Ishikawa (cell line): ENCODE data around the gene BTBD9.

ENCODE experiments used
- CEBPB ChIP-seq: IDR thresholded peaks from 2 replicates; pipeline ENCODE4 v1.6.1; 2012
- CREB1 ChIP-seq: IDR thresholded peaks from 2 replicates; pipeline ENCODE4 v1.6.1; 2012; ENCODE audit warnings: low read depth
- EGR1 ChIP-seq: IDR thresholded peaks from 2 replicates; pipeline ENCODE4 v1.6.1; 2012
- EP300 ChIP-seq: IDR thresholded peaks from 2 replicates; pipeline ENCODE4 v1.6.1; 2012; ENCODE audit warnings: borderline replicate concordance
- FOXM1 ChIP-seq: IDR thresholded peaks from 2 replicates; pipeline ENCODE4 v1.6.1; 2012; ENCODE audit warnings: low read depth, borderline replicate concordance
- MAX ChIP-seq: IDR thresholded peaks from 2 replicates; pipeline ENCODE4 v1.6.1; 2012
- NFIC ChIP-seq: IDR thresholded peaks from 2 replicates; pipeline ENCODE4 v1.6.1; 2012
- RAD21 ChIP-seq: IDR thresholded peaks from 2 replicates; pipeline ENCODE4 v1.6.1; 2012; ENCODE audit warnings: low read depth
- REST ChIP-seq: IDR thresholded peaks from 2 replicates; pipeline ENCODE4 v1.6.1; 2012; ENCODE audit warnings: low read depth, mild to moderate bottlenecking
- TAF1 ChIP-seq: IDR thresholded peaks from 2 replicates; pipeline ENCODE4 v1.6.1; 2012; ENCODE audit warnings: low read depth, mild to moderate bottlenecking
- TCF12 ChIP-seq: IDR thresholded peaks from 2 replicates; pipeline ENCODE4 v1.6.1; 2012; ENCODE audit warnings: low read depth
- TEAD4 ChIP-seq: IDR thresholded peaks from 2 replicates; pipeline ENCODE4 v1.6.1; 2012
- USF1 ChIP-seq: IDR thresholded peaks from 2 replicates; pipeline ENCODE4 v1.6.1; 2012
- YY1 ChIP-seq: IDR thresholded peaks from 2 replicates; pipeline ENCODE4 v1.6.1; 2012; ENCODE audit warnings: low read depth
- ZBTB7A ChIP-seq: IDR thresholded peaks from 2 replicates; pipeline ENCODE4 v1.6.1; 2012; ENCODE audit warnings: low read depth

Gene BTBD9

GRCh38 chr6:38193051-38193450 lies 446.7 kb downstream of the BTBD9 start:
- TF ChIP-seq TAF1 (no peak), ZBTB7A (no peak)

GRCh38 chr6:38192487-38192886 lies 447.2 kb downstream of the BTBD9 start:
- TF ChIP-seq TEAD4, result no peak
- TF ChIP-seq ZBTB7A, result no peak
- no peak for TF ChIP-seq CEBPB
- TF ChIP-seq EP300, result no peak
- no peak for TF ChIP-seq MAX
- TF ChIP-seq NFIC, result no peak
- no peak for TF ChIP-seq CREB1
- no peak for TF ChIP-seq YY1
- TF ChIP-seq RAD21, result no peak
- no peak for TF ChIP-seq FOXM1
- TF ChIP-seq TCF12, result no peak
- no peak for TF ChIP-seq USF1
- no peak for TF ChIP-seq EGR1
- no peak for TF ChIP-seq REST
- no peak for TF ChIP-seq TAF1

- TF ChIP-seq TEAD4 (no peak), CREB1 (no peak), CEBPB (no peak), YY1 (no peak), RAD21 (no peak), TCF12 (no peak), ZBTB7A (no peak), TAF1 (no peak), FOXM1 (no peak), NFIC (no peak), EP300 (no peak), MAX (no peak), EGR1 (no peak), USF1 (no peak), REST (no peak)
Measured at GRCh38 chr6:38192011-38192410, 447.7 kb downstream of the BTBD9 start.

GRCh38 chr6:38191418-38191817 lies 448.3 kb downstream of the BTBD9 start:
- no peak for TF ChIP-seq TEAD4

- TF ChIP-seq REST (no peak), CEBPB (no peak), MAX (no peak), TAF1 (no peak), TCF12 (no peak), EP300 (no peak), ZBTB7A (no peak), YY1 (no peak), CREB1 (no peak), FOXM1 (no peak), USF1 (no peak), NFIC (no peak), RAD21 (no peak), EGR1 (no peak), TEAD4 (no peak)
Measured at GRCh38 chr6:38188677-38189335, 450.9 kb downstream of the BTBD9 start.
